Measurements from ENCODE around the gene NOP53. TPM values are rescaled to one million over a fixed set of nuclear protein-coding genes. Genes with fewer than 3 reads are reported as not detected.
"Not testable (repeated sequence)": the region's sequence is repeated elsewhere in the genome, so short reads cannot be mapped to it uniquely, and the experiment has no call there.

NOP53 gene
- total and polyA plus RNA-seq, 2 donors, result 51.2 to 690 TPM

DNA sequence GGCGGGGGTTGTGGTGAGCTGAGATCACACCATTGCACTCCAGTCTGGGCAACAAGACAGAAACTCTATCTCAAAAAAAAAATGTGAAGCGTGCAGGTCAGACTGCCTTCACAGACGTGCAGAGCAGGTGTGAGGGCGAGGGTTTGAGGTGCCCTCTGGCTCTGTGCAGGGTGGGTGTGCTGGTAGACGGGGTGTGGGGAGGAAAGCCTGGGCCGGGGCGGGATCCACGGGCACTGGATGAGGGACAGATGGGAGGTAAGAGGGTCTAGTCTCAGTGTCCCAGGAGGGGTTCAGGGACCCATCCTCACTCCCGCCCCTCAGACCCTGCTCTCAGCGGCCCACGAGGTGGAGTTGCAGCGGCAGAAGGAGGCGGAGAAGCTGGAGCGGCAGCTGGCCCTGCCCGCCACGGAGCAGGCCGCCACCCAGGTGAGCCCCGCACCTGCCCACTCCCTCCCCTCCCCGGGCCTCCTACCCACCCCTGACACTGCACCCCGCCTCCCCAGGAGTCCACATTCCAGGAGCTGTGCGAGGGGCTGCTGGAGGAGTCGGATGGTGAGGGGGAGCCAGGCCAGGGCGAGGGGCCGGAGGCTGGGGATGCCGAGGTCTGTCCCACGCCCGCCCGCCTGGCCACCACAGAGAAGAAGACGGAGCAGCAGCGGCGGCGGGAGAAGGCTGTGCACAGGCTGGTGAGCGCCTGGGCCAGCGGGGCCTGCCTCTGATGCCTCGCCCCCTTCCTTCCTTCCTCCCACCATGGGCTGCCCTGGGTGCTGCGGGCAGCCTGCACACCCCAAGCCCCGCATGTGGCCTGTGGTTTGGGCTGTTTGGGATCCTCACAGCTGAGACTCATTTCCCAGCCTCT, 9.1 kb downstream of the NOP53 start:
- DNase-seq (ENCODE audit: extremely low spot score), result no peak
- Histone ChIP-seq H3K27ac (ENCODE audit: low read depth) (no peak overlapping the region), H3K4me1 (ENCODE audit: insufficient read depth) (no peaks in the 10 kb centered on the region), H3K36me3 (ENCODE audit: insufficient read depth) (peaks cover 16% of the 10 kb centered on the region), H3K4me3 (ENCODE audit: low read depth, low read length) (no peak overlapping the region)
- 92% methylated on average over 37 of the region's 37 CpGs for whole genome bisulfite sequencing

DNA sequence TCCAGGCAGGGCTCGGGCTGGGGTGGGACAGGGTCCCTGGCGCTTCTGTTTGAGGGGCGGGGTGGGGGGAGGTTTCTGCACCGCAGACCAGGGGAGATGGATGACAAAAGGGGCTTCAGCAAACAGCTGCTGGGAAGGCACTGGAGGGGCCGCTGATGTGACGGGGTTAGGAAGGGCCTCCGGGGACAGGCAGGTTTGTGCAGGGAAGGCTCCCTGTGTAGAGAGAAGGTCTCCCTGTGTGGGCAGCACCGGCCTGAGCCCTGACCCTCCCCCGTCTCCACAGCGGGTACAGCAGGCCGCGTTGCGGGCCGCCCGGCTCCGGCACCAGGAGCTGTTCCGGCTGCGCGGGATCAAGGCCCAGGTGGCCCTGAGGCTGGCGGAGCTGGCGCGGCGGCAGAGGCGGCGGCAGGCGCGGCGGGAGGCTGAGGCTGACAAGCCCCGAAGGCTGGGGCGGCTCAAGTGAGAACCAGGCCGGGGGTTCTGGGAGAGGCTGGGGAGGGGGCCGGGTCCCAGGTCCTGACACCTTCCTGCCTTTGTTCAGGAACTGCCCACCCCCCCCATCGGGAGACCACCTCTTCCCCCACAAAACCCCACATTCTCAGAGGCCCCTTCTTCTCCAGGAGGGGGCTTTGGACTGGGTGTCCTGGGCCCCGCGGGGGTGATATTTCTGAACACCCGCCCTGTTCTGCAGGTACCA, 9.9 kb downstream of the NOP53 start:
- H3K36me3 ChIP-seq (ENCODE audit: insufficient read depth), result peaks cover 16% of the 10 kb centered on the region
- H3K4me3 ChIP-seq (ENCODE audit: low read depth, low read length), result no peak overlapping the region
- H3K4me1 ChIP-seq (ENCODE audit: insufficient read depth), result no peaks in the 10 kb centered on the region
- no peak overlapping the region for H3K27ac ChIP-seq (ENCODE audit: low read depth)
- DNase-seq (ENCODE audit: extremely low spot score), result no peak
- 93% methylated on average over 36 of the region's 36 CpGs for WGBS

DNA sequence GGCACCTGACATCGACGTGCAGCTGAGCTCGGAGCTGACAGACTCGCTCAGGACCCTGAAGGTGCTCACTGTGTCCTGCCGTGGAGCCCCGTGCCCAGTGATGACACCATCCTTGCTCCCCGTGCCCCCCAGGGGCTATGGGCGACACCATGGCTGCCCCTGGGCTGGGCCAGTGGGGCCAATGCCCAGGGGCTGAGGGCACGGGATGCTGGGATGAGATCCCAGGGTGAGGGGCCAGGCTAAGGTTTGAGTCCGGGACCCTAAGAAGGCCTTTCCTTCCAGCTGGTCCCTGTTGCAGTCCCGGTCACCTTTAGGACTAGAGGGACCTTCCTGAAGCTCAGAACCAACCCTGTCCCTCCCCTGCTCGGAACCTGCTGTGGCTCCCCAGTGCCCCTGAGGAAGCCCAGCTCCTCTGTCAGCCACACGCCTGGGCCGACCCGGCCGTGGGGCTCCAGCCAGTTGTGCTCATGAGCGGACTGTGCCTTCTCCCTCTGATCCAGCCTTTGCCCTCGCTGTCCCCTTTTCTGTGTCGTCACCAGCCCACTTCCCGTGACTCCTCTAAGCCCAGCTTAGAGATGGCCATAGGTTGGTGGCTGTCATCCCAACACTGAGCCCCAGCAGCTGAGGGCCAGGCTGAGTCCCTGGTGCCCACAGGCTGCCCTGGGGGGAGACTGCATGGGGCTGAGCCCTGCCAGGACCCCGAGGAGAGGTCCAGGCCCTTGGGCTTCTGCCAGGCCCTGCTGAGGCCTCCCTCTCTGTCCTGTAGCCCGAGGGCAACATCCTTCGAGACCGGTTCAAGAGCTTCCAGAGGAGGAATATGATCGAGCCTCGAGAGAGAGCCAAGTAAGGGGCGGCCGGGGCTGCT, 10.6 kb downstream of the NOP53 start:
- 90% methylated on average over 28 of the region's 28 CpGs for WGBS
- Histone ChIP-seq H3K4me1 (ENCODE audit: insufficient read depth) (no peaks in the 10 kb centered on the region), H3K4me3 (ENCODE audit: low read depth, low read length) (no peak overlapping the region), H3K27ac (ENCODE audit: low read depth) (no peak overlapping the region), H3K36me3 (ENCODE audit: insufficient read depth) (peaks cover 16% of the 10 kb centered on the region)
- DNase-seq (ENCODE audit: extremely low spot score), result no peak

DNA sequence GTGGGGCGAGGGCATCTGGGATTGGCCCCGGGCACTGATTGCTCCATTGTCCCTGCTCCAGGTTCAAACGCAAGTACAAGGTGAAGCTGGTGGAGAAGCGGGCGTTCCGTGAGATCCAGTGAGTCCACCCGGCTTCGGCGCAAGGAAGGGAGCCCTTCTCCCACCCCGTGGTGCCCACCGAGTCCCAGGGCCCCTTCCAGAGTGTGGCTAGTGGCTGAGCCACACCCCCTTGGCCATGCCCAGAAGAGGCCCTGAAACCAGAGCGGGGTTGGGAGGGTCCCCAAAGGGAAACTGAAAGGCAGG, 11.2 kb downstream of the NOP53 start:
- 96% methylated on average over 12 of the region's 12 CpGs for WGBS
- Histone ChIP-seq H3K4me1 (ENCODE audit: insufficient read depth) (no peaks in the 10 kb centered on the region), H3K36me3 (ENCODE audit: insufficient read depth) (peaks cover 13% of the 10 kb centered on the region), H3K4me3 (ENCODE audit: low read depth, low read length) (no peak overlapping the region), H3K27ac (ENCODE audit: low read depth) (no peak overlapping the region)
- no peak for DNase-seq (ENCODE audit: extremely low spot score)

DNA sequence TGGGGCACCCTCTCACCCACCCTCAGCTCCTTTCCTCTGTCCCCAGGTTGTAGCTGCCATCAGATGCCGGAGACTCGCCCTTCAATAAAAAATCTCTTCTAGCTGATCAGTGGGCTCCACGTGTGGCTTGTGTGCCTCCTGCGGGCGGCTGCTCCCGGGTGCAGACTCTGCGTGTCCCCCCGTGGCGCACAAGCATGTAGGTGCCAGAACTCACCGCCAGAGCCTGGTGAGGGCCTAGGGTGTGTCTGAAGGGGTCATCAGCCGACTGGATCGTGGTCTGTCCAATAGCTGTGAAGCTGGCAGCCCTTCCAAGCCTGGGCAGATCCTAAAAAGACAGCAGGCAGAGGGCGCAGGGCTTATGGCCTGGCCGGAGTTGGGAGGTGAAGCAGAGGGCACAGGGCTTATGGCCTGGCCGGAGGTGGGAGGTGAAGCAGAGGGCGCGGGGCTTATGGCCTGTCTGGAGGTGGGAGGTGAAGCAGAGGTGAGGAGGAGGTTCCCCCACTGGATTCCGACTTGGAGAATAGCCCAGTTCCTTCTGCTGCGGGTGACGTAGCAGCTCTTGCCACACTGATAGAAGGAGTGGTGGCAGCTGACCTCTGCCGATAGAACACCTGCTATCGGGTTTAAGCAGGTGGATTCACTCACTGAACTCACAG, 11.7 kb downstream of the NOP53 start:
- Histone ChIP-seq H3K36me3 (ENCODE audit: insufficient read depth) (peaks cover 12% of the 10 kb centered on the region), H3K4me1 (ENCODE audit: insufficient read depth) (no peaks in the 10 kb centered on the region), H3K27ac (ENCODE audit: low read depth) (no peak overlapping the region), H3K4me3 (ENCODE audit: low read depth, low read length) (no peak overlapping the region)
- DNase-seq (ENCODE audit: extremely low spot score), result no peak
- WGBS, result 88% methylated on average over 22 of the region's 22 CpGs

DNA sequence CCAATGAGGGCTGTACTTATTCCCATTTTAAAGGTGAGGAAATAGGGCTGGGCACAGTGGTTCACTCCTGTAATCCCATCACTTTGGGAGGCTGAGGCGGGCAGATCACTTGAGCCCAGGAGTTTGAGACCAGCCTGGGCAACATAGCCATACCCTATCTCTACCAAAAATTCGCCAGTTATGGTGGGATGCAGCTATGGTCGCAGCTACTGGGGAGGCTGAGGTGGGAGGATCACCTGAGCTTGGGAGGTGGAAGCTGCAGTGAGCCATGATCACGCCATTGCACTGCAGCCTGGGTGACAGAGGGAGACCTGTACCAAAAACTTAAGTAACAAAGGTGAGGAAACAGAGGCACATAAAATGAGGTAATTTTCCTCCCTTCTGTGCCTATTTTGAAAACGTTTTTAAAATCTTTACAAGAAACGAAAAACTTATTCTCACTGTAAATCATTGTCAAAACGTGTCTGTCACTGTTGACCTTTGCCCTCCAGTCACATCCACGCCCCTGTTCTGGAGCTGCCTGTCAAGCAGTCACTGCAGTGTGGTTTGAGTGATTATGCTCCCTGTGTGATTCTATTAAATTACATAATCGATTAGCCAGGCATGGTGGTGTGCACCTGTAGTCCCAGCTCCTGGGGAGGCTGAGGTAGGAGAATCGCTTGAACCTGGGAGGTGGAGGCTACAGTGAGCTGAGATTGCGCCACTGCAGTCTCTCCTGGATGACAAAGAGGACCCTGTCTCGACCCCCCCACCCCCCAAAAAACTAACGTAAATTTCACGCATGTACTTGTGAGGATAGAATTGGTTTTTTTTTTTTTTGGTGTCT, 12.5 kb downstream of the NOP53 start:
- 84% methylated on average over 14 of the region's 14 CpGs for WGBS
- H3K36me3 ChIP-seq (ENCODE audit: insufficient read depth), result peaks cover 11% of the 10 kb centered on the region
- DNase-seq (ENCODE audit: extremely low spot score), result no peak
- H3K4me1 ChIP-seq (ENCODE audit: insufficient read depth), result no peaks in the 10 kb centered on the region
- no peak overlapping the region for H3K4me3 ChIP-seq (ENCODE audit: low read depth, low read length)
- H3K27ac ChIP-seq (ENCODE audit: low read depth), result no peak overlapping the region

DNA sequence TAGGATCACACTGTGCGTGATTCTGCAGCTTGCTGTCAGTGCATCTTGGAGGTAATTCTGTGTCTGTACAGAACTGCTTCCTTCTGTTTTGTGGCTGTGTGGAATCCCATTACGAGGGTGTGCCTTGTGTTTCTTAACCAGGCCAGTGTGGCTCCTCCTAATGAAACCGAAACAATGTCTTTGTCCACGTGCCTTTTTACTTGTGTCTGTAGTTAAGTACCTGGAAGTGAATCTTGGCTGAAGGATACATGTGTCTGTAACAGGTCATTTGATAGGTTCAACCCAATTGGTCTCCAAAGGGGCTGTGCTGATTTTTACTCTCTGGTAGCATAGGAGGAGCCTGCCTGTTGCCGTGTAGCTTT, 13.1 kb downstream of the NOP53 start:
- H3K4me1 ChIP-seq (ENCODE audit: insufficient read depth), result no peaks in the 10 kb centered on the region
- WGBS, result 93% methylated on average over 5 of the region's 5 CpGs
- DNase-seq (ENCODE audit: extremely low spot score), result no peak
- no peak overlapping the region for H3K27ac ChIP-seq (ENCODE audit: low read depth)
- H3K36me3 ChIP-seq (ENCODE audit: insufficient read depth), result peaks cover 11% of the 10 kb centered on the region
- H3K4me3 ChIP-seq (ENCODE audit: low read depth, low read length), result no peak overlapping the region

DNA sequence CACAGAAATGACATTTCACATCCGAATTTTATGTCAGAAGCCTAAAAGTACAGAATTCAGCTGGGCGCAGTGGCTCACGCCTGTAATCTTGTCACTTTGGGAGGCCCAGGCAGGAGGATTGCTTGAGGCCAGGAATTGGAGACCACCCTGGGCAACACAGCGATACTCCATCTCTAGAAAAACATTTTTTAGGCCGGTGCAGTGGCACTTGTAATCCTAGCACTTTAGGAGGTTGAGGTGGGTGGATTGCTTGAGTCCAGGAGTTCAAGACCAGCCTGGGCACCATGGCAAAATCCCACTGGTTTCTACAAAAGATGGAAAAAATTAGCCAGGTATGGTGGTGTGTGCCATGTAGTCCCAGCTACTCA, 15.3 kb downstream of the NOP53 start:
- no peaks in the 10 kb centered on the region for H3K4me1 ChIP-seq (ENCODE audit: insufficient read depth)
- H3K27ac ChIP-seq (ENCODE audit: low read depth), result no peak overlapping the region
- peaks cover 9% of the 10 kb centered on the region for H3K36me3 ChIP-seq (ENCODE audit: insufficient read depth)
- WGBS, result 92% methylated on average over 5 of the region's 5 CpGs
- no peak for DNase-seq (ENCODE audit: extremely low spot score)
- no peak overlapping the region for H3K4me3 ChIP-seq (ENCODE audit: low read depth, low read length)

DNA sequence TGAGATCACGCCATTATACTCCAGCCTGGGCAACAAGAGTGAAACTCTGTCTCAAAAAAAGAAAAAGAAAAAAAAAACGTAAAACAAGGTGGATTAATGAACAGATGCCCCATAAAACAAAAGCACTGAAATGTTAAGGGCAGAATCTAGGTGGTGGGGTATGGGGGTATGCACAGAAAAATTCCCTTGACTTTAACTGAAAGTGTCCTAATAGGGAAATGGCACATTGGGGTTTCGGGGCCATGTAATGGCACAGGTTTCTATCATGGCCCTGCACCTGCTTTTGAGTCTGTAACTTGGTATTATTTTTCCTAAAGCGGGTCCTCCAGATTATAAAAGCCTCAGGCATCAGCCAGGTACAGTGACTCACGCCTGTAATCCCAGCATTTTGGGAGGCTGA, 16.2 kb downstream of the NOP53 start:
- no peaks in the 10 kb centered on the region for H3K4me1 ChIP-seq (ENCODE audit: insufficient read depth)
- 82% methylated on average over 5 of the region's 5 CpGs for WGBS

DNA sequence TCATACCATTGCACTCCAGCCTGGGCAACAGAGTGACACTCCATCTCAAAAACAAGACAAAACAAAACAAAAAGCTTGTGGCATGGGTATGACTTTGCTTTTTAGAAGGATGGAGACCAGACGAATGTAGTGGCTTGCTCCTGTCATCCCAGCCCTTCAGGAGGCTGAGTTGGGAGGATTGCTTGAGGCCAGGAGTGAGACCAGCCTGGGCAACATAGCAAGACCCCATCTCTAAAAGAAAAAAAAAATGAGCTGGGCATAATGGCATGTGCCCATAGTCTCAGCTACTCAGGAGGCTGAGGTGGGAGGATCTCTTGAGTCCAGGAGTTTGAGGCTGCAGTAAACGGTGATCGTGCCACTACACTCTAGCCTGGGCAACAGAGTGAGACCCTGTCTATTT, 16.8 kb downstream of the NOP53 start:
- H3K4me3 ChIP-seq (ENCODE audit: low read depth, low read length), result no peak overlapping the region
- no peak overlapping the region for H3K27ac ChIP-seq (ENCODE audit: low read depth)
- H3K4me1 ChIP-seq (ENCODE audit: insufficient read depth), result no peaks in the 10 kb centered on the region
- H3K36me3 ChIP-seq (ENCODE audit: insufficient read depth), result peaks cover 2% of the 10 kb centered on the region
- WGBS, result 88% methylated on average over 3 of the region's 3 CpGs
- DNase-seq (ENCODE audit: extremely low spot score), result no peak

More for the DNA sequence above, 16.2 kb downstream of the NOP53 start:
- H3K27ac ChIP-seq (ENCODE audit: low read depth), result no peak overlapping the region
- H3K36me3 ChIP-seq (ENCODE audit: insufficient read depth), result peaks cover 2% of the 10 kb centered on the region
- H3K4me3 ChIP-seq (ENCODE audit: low read depth, low read length), result no peak overlapping the region
- DNase-seq (ENCODE audit: extremely low spot score), result no peak

DNA sequence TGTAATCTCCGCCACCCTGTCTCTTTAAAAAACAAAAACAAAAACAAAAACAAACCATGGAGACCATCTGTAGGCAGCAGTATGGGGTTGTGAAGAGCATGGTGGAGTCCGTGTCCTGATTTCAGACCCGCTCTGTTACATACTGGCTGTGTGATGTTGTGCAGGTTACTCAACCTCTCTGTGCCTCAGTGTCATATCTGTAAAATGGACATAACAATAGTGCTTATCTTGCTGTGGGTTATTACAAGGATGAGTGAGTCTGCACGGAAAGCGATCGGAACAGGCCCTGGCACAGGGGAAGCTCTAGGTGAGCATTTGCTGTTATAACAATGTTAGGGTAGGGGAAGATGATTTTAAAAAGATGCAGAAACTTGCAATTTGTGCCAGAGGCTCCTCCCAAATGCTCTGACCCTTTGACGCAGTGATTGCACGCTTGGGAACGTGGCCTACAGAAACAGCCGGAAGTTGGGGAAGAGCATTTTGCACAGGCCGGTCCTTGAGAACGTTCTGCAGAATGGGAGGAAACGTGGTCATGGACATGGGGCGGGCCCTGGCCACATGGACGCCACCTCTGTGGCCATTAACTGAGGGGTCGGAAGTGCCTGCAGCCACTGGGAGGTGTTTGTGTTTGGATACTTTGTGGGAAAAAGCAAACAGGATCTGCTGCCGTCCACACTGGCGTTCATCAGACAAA, 17.4 kb downstream of the NOP53 start:
- Histone ChIP-seq H3K4me1 (ENCODE audit: insufficient read depth) (no peaks in the 10 kb centered on the region), H3K4me3 (ENCODE audit: low read depth, low read length) (no peak overlapping the region), H3K27ac (ENCODE audit: low read depth) (no peak overlapping the region), H3K36me3 (ENCODE audit: insufficient read depth) (peaks cover 1% of the 10 kb centered on the region)
- 57% methylated on average over 18 of the region's 18 CpGs for WGBS
- no peak for DNase-seq (ENCODE audit: extremely low spot score)

DNA sequence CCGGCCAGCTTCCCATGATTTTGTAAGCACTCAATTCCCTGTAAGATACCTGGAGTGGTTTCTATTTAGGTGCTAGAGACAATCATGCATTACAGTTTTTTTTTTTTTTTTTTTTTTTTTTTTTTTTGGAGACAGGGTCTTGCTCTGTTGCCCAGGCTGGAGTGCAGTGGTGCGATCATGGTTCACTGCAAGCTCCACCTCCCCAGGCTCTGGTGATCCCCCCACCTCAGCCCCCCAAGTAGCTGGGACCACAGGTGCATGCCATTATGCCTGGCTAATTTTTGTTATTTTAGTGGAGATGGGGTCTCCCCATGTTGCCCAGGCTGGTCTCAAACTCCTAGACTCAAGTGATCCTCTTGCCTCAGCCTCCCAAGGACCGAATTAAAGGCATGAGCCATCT, 19.4 kb downstream of the NOP53 start:
- DNase-seq (ENCODE audit: extremely low spot score); H3K4me1 ChIP-seq (ENCODE audit: insufficient read depth); H3K4me3 ChIP-seq (ENCODE audit: low read depth, low read length); H3K36me3 ChIP-seq (ENCODE audit: insufficient read depth); H3K27ac ChIP-seq (ENCODE audit: low read depth): not testable (repeated sequence)
- WGBS, result 86% methylated on average over 3 of the region's 3 CpGs

All from urinary bladder (tissue), 4 donors.